Hematopoietic multipotent progenitor cell treated with erythropoietin and hydrocortisone succinate and interleukin-3 and kit ligand, for 17 days (in vitro differentiated cells): Measurements from ENCODE around the gene DND1.
"Not testable (repeated sequence)": the region's sequence is repeated elsewhere in the genome, so short reads cannot be mapped to it uniquely, and the experiment has no call there.

ENCODE experiments used
- DNase-seq: peaks from one replicate; pipeline ENCODE4 v3.0.0-alpha.2; 2015; ENCODE audit warnings: low spot score

Gene DND1

GRCh38 chr5:140631036-140631417, 42.3 kb downstream of the DND1 start:
- DNase-seq, result no peak

- no peak for DNase-seq
Measured at GRCh38 chr5:140630292-140631035, 42.9 kb downstream of the DND1 start.

- no peak for DNase-seq
Measured at GRCh38 chr5:140628711-140629110, 44.7 kb downstream of the DND1 start.

GRCh38 chr5:140627972-140628371, 45.4 kb downstream of the DND1 start:
- DNase-seq, result no peak

- DNase-seq, result not testable (repeated sequence)
Measured at GRCh38 chr5:140624886-140625285, 48.5 kb downstream of the DND1 start.

- DNase-seq, result not testable (repeated sequence)
Measured at GRCh38 chr5:140623061-140623460, 50.3 kb downstream of the DND1 start.

GRCh38 chr5:140622301-140622700, 51.1 kb downstream of the DND1 start:
- no peak for DNase-seq
